SK-N-SH (cell line): ENCODE results near the gene SLC50A1.

Source experiments
- EP300 ChIP-seq, 2 experiments: IDR thresholded peaks; 2 replicates each; pipeline versions ENCODE4 v1.4.0 to v1.6.1; 2012; ENCODE audit warnings: borderline replicate concordance in 1 of 2, low read depth in 1 of 2, low read length in 1 of 2
- EZH2phosphoT487 ChIP-seq: fragments of 200-600 bp; sonication (generic); IDR thresholded peaks from 2 replicates; pipeline ENCODE4 v1.6.1; 2017; ENCODE audit warnings: low read depth, mixed run types, mild to moderate bottlenecking, antibody characterized with exemption, moderate library complexity, borderline replicate concordance
- JUND ChIP-seq: IDR thresholded peaks from 2 replicates; pipeline ENCODE4 v1.4.0; 2012
- MXI1 ChIP-seq: IDR thresholded peaks from 2 replicates; pipeline ENCODE4 v1.6.1; 2012; ENCODE audit warnings: mild to moderate bottlenecking, low read depth, low read length, improper control_type of control experiment
- POLR2AphosphoS5 ChIP-seq: IDR thresholded peaks from 2 replicates; pipeline ENCODE4 v1.6.1; 2012; ENCODE audit warnings: low read depth, low read length
- TF ChIP-seq, protein P1 (sequence below): fragments of 200-600 bp; sonication (generic); IDR thresholded peaks from 2 replicates; pipeline ENCODE4 v1.6.1; 2017; ENCODE audit warnings: antibody characterized with exemption, mild to moderate bottlenecking, moderate library complexity
- TF ChIP-seq, protein P2 (sequence below): fragments of 150-350 bp; IDR thresholded peaks from 2 replicates; pipeline ENCODE4 v1.6.1; 2017; ENCODE audit warnings: antibody characterized with exemption, low read length, low read depth, borderline replicate concordance
- TF ChIP-seq, protein P3 (sequence below): IDR thresholded peaks from 2 replicates; pipeline ENCODE4 v1.6.1; 2012; ENCODE audit warnings: mild to moderate bottlenecking, low read depth, low read length, moderate library complexity

DNA sequence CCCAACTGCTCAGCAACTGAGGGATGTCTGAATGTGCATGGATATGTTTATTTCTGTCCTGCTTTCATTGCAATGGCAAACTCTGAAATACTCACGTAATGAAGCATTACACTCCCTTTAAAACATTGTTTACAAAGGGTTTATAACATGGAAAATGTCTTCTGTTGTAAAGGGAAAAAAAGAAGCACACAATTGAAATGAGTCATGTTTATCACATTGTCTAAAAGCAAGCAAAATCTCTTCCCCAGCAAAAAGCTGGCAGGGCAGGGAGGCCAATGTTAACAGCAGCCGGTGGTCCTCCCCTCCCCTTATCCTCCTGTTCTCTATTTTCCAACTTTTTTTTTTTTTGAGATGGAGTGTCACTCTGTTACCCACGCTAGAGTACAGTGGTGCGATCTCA, 11.9 kb upstream of the SLC50A1 start:
- TF ChIP-seq MXI1 (no peak), EP300 (IDR thresholded peaks at IDR 0.05; ENCODE audit: borderline replicate concordance in 1 of 2, low read depth in 1 of 2, low read length in 1 of 2) (no peak), POLR2AphosphoS5 (no peak), EZH2phosphoT487 (no peak), JUND (no peak)
- TF ChIP-seq, protein P1, sequence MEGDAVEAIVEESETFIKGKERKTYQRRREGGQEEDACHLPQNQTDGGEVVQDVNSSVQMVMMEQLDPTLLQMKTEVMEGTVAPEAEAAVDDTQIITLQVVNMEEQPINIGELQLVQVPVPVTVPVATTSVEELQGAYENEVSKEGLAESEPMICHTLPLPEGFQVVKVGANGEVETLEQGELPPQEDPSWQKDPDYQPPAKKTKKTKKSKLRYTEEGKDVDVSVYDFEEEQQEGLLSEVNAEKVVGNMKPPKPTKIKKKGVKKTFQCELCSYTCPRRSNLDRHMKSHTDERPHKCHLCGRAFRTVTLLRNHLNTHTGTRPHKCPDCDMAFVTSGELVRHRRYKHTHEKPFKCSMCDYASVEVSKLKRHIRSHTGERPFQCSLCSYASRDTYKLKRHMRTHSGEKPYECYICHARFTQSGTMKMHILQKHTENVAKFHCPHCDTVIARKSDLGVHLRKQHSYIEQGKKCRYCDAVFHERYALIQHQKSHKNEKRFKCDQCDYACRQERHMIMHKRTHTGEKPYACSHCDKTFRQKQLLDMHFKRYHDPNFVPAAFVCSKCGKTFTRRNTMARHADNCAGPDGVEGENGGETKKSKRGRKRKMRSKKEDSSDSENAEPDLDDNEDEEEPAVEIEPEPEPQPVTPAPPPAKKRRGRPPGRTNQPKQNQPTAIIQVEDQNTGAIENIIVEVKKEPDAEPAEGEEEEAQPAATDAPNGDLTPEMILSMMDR: no peak
- TF ChIP-seq, protein P2, sequence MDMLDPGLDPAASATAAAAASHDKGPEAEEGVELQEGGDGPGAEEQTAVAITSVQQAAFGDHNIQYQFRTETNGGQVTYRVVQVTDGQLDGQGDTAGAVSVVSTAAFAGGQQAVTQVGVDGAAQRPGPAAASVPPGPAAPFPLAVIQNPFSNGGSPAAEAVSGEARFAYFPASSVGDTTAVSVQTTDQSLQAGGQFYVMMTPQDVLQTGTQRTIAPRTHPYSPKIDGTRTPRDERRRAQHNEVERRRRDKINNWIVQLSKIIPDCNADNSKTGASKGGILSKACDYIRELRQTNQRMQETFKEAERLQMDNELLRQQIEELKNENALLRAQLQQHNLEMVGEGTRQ: no peak
- TF ChIP-seq, protein P3, sequence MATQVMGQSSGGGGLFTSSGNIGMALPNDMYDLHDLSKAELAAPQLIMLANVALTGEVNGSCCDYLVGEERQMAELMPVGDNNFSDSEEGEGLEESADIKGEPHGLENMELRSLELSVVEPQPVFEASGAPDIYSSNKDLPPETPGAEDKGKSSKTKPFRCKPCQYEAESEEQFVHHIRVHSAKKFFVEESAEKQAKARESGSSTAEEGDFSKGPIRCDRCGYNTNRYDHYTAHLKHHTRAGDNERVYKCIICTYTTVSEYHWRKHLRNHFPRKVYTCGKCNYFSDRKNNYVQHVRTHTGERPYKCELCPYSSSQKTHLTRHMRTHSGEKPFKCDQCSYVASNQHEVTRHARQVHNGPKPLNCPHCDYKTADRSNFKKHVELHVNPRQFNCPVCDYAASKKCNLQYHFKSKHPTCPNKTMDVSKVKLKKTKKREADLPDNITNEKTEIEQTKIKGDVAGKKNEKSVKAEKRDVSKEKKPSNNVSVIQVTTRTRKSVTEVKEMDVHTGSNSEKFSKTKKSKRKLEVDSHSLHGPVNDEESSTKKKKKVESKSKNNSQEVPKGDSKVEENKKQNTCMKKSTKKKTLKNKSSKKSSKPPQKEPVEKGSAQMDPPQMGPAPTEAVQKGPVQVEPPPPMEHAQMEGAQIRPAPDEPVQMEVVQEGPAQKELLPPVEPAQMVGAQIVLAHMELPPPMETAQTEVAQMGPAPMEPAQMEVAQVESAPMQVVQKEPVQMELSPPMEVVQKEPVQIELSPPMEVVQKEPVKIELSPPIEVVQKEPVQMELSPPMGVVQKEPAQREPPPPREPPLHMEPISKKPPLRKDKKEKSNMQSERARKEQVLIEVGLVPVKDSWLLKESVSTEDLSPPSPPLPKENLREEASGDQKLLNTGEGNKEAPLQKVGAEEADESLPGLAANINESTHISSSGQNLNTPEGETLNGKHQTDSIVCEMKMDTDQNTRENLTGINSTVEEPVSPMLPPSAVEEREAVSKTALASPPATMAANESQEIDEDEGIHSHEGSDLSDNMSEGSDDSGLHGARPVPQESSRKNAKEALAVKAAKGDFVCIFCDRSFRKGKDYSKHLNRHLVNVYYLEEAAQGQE: no peak
